Measurements from ENCODE around the gene CPNE9. TPM values are rescaled to one million over a fixed set of nuclear protein-coding genes. Genes with fewer than 3 reads are reported as not detected.

The CPNE9 gene
- total RNA-seq, 1 experiment from 2014 or later = 3.5 TPM

DNA sequence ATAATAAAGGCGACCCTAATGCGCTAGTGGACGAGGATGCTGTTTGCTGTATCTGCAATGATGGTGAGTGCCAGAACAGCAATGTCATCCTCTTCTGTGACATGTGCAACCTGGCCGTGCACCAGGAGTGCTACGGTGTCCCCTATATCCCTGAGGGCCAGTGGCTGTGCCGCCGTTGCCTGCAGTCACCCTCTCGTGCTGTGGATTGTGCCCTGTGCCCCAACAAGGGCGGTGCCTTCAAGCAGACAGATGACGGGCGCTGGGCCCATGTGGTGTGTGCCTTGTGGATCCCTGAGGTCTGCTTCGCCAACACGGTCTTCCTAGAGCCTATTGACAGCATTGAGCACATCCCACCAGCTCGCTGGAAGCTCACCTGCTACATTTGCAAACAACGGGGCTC is 35.5 kb downstream of the CPNE9 start:
- H3K4me1 ChIP-seq (ENCODE audit: insufficient read depth, low read length) = no peaks in the 10 kb centered on the region
- no peaks in the 10 kb centered on the region for H3K9me3 Mint-ChIP-seq
- 0 out of 2 replicates have a peak, but pooled peaks cover under 1% of the 10 kb centered on the region for H3K79me2 ChIP-seq (ENCODE audit: insufficient read depth, low read length)
- H2BK5ac ChIP-seq (ENCODE audit: insufficient read length, low read length) = no peak overlapping the region
- H3K79me1 ChIP-seq (ENCODE audit: insufficient read depth, low read depth, low read length, poor library complexity, severe bottlenecking) = no peaks in the 10 kb centered on the region
- H2BK120ac ChIP-seq (ENCODE audit: low read depth, low read length, poor library complexity, severe bottlenecking) = no peak overlapping the region
- H3K36me3 Mint-ChIP-seq (ENCODE audit: insufficient read depth in 1 of 3, low read depth in 3 of 3) = peaks cover 50 to 91% (median 86%) of the 10 kb centered on the region in 3 experiments; a peak in 6 of 7 replicates
- no peaks in the 10 kb centered on the region for H3K9me3 ChIP-seq (ENCODE audit: control insufficient read depth, low read depth, low read length)
- H2AK5ac ChIP-seq (ENCODE audit: insufficient read length, low read length) = no peak overlapping the region
- no peak overlapping the region for H4K5ac ChIP-seq (ENCODE audit: insufficient read length, low read depth, low read length)
- no peak overlapping the region for H2BK12ac ChIP-seq (ENCODE audit: insufficient read length, low read depth, low read length)
- no peak overlapping the region for H3T11ph ChIP-seq (ENCODE audit: low read length)
- no peak overlapping the region for H3K27ac ChIP-seq (ENCODE audit: insufficient read length, low read depth, low read length)
- no peak overlapping the region for H3K23ac ChIP-seq (ENCODE audit: insufficient read length, low read depth, low read length)
- no peak overlapping the region for H3K9ac ChIP-seq (ENCODE audit: extremely low read depth, insufficient read length, low read length)
- no peaks in the 10 kb centered on the region for H3K23me2 ChIP-seq (ENCODE audit: insufficient read length, low read depth, low read length, poor library complexity, severe bottlenecking)
- H3K27me3 ChIP-seq (ENCODE audit: insufficient read depth, low read length) = no peaks in the 10 kb centered on the region
- H3K4me2 ChIP-seq (ENCODE audit: insufficient read depth, insufficient read length, low read length) = no peak overlapping the region
- no peak overlapping the region for H3K27ac Mint-ChIP-seq
- no peak overlapping the region for H2BK20ac ChIP-seq (ENCODE audit: low read depth, low read length, poor library complexity, severe bottlenecking)
- no peaks in the 10 kb centered on the region for H4K20me1 ChIP-seq (ENCODE audit: control insufficient read depth, insufficient read depth, insufficient read length)
- H4K8ac ChIP-seq (replicated peaks; ENCODE audit: insufficient read length, low read depth, low read length) = no peak overlapping the region
- no peak overlapping the region for H3K14ac ChIP-seq (ENCODE audit: insufficient read depth, low read length)
- TF ChIP-seq, protein P1, sequence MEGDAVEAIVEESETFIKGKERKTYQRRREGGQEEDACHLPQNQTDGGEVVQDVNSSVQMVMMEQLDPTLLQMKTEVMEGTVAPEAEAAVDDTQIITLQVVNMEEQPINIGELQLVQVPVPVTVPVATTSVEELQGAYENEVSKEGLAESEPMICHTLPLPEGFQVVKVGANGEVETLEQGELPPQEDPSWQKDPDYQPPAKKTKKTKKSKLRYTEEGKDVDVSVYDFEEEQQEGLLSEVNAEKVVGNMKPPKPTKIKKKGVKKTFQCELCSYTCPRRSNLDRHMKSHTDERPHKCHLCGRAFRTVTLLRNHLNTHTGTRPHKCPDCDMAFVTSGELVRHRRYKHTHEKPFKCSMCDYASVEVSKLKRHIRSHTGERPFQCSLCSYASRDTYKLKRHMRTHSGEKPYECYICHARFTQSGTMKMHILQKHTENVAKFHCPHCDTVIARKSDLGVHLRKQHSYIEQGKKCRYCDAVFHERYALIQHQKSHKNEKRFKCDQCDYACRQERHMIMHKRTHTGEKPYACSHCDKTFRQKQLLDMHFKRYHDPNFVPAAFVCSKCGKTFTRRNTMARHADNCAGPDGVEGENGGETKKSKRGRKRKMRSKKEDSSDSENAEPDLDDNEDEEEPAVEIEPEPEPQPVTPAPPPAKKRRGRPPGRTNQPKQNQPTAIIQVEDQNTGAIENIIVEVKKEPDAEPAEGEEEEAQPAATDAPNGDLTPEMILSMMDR (conservative IDR thresholded peaks at IDR 0.05) = no peak
- no peak overlapping the region for H3K4ac ChIP-seq (ENCODE audit: low read depth, low read length)
- no peaks in the 10 kb centered on the region for H3K27me3 Mint-ChIP-seq (ENCODE audit: low read depth)
- H3K56ac ChIP-seq (ENCODE audit: insufficient read length, low read depth, low read length) = no peak overlapping the region
- H3K4me3 Mint-ChIP-seq = no peak overlapping the region
- H2BK15ac ChIP-seq (ENCODE audit: low read depth, low read length) = no peak overlapping the region
- DNase-seq = no peak
- H2AFZ ChIP-seq (ENCODE audit: low read length) = no peak overlapping the region
- WGBS (ENCODE audit: extremely low coverage, insufficient read length, low lambda C conversion rate) = no CpG with 5 or more reads among the region's 15 CpGs
- no peaks in the 10 kb centered on the region for H3K4me1 Mint-ChIP-seq
- H4K91ac ChIP-seq (ENCODE audit: insufficient read length, low read depth, low read length) = no peak overlapping the region
- no peak overlapping the region for H3K18ac ChIP-seq (ENCODE audit: insufficient read length, low read depth, low read length)

Measured in H9 (cell line).